Stimulated activated CD8-positive, alpha-beta memory T cell treated with anti-CD3 and anti-CD28 coated beads, Interleukin-15, amount 100 ng/mL, for 1 hour (primary cell): ENCODE measurements around the gene GFM2.
"Not testable (repeated sequence)": the region's sequence is repeated elsewhere in the genome, so short reads cannot be mapped to it uniquely, and the experiment has no call there.

Experiments used
- DNase-seq: peaks from one replicate; pipeline ENCODE4 v3.0.0-alpha.2; 2020; ENCODE audit warnings: low read depth

Gene GFM2

GRCh38 chr5:74766849-74767578, at the start of gene GFM2, which contains the start of gene NSA2:
Gene GFM2 (minus strand): TSS chr5:74767117. CDS start chr5:74763742, 3,375 bp downstream.
Gene NSA2 (plus strand): TSS chr5:74767249. CDS start chr5:74767361, 112 bp downstream.
- peak; percentile 89 for DNase-seq

GRCh38 chr5:74810915-74811314, 44.0 kb upstream of the GFM2 start:
- no peak for DNase-seq

GRCh38 chr5:74801941-74802340, 35.0 kb upstream of the GFM2 start:
- no peak for DNase-seq

GRCh38 chr5:74801197-74801596, 34.3 kb upstream of the GFM2 start:
- DNase-seq: no peak

GRCh38 chr5:74798977-74799911, 32.3 kb upstream of the GFM2 start:
- no peak for DNase-seq

GRCh38 chr5:74791669-74792068, 24.8 kb upstream of the GFM2 start:
- not testable (repeated sequence) for DNase-seq

GRCh38 chr5:74787424-74787823, 20.5 kb upstream of the GFM2 start:
- no peak for DNase-seq

- DNase-seq: no peak
Measured at GRCh38 chr5:74786851-74787250, 19.9 kb upstream of the GFM2 start.

GRCh38 chr5:74778609-74779008, 11.7 kb upstream of the GFM2 start:
- DNase-seq: no peak

GRCh38 chr5:74772359-74772758, 5.4 kb upstream of the GFM2 start:
- DNase-seq: no peak

- DNase-seq: no peak
Measured at GRCh38 chr5:74767579-74767913, 629 bp upstream of the GFM2 start.

- no peak for DNase-seq
Measured at GRCh38 chr5:74766418-74766848, 484 bp downstream of the GFM2 start.

- DNase-seq: no peak
Measured at GRCh38 chr5:74765929-74766328, 988 bp downstream of the GFM2 start.

GRCh38 chr5:74765201-74765600, 1.7 kb downstream of the GFM2 start:
- no peak for DNase-seq

GRCh38 chr5:74763504-74763903, 3.4 kb downstream of the GFM2 start:
- DNase-seq: no peak

- no peak for DNase-seq
Measured at GRCh38 chr5:74762599-74762998, 4.3 kb downstream of the GFM2 start.

GRCh38 chr5:74761241-74761640, 5.7 kb downstream of the GFM2 start:
- DNase-seq: no peak

GRCh38 chr5:74748742-74749141, 18.2 kb downstream of the GFM2 start:
- DNase-seq: not testable (repeated sequence)

- no peak for DNase-seq
Measured at GRCh38 chr5:74738406-74738805, 28.5 kb downstream of the GFM2 start.

GRCh38 chr5:74736759-74737158, 30.2 kb downstream of the GFM2 start:
- DNase-seq: no peak

GRCh38 chr5:74725331-74725730, 41.6 kb downstream of the GFM2 start:
- DNase-seq: no peak

GRCh38 chr5:74722271-74722670, 44.6 kb downstream of the GFM2 start:
- no peak for DNase-seq

- DNase-seq: no peak
Measured at GRCh38 chr5:74717596-74717995, 49.3 kb downstream of the GFM2 start.
